Measurements from ENCODE around the gene IP6K1. TPM values are rescaled to one million over a fixed set of nuclear protein-coding genes. Genes with fewer than 3 reads are reported as not detected.
A peak's percentile ranks its signal among the peaks of the same experiment; 100 is the strongest.

IP6K1 gene
- total and polyA plus RNA-seq, 2 donors (not counting 1 experiment from before 2014, with no cell fraction given), result 27.8 to 77.8 TPM

DNA sequence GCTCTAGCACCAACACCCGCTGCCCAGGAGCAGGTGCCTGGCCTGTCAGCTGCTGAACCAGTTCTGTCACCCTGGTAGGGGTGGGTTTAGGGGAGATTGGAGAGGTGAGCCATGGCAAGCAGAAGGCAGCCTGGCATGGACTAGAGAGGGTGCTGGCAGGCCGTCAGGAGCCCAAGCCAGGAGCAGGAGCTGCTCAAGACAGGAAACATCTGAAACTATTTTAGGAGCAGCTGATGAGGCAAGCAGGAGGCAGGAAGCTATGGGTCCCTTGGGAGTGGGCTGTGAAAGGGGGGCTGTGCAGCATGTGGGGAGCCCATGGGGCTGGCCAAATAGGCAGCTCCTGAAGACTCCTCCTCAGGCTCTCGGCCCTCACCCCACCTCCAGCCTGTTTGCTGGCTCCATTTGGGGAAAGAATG is 19.0 kb upstream of the IP6K1 start:
- Histone ChIP-seq H3K9ac (ENCODE audit: low read length) (peak overlapping the region; percentile 98), H3K4me1 (ENCODE audit: control insufficient read depth in 2 of 2, insufficient read depth in 2 of 2, low read length in 2 of 2) (peaks cover 51 to 64% of the 10 kb centered on the region in 2 donors), H3K79me2 (ENCODE audit: control insufficient read depth, insufficient read depth, low read length) (peaks cover 10% of the 10 kb centered on the region), H3K9me3 (ENCODE audit: control extremely low read depth in 1 of 3, control insufficient read depth in 2 of 3, insufficient read depth in 1 of 3, low read length in 2 of 3) (no peaks in the 10 kb centered on the region), H3K36me3 (replicated peaks in 1 of 2; ENCODE audit: control extremely low read depth in 1 of 2, control insufficient read depth in 1 of 2, extremely low read depth in 1 of 2, insufficient read depth in 2 of 2, low read length in 1 of 2) (peaks cover 0 to 30% of the 10 kb centered on the region in 2 experiments), H3K27me3 (replicated peaks in 1 of 4; ENCODE audit: control extremely low read depth in 1 of 4, control insufficient read depth in 3 of 4, insufficient read depth in 4 of 4, low read length in 3 of 4) (no peaks in the 10 kb centered on the region), H2AFZ (ENCODE audit: insufficient read depth, low read depth, low read length, poor library complexity, severe bottlenecking) (peak overlapping the region; percentile 5), H3K4me2 (replicated peaks; ENCODE audit: low read depth, low read length, poor library complexity, severe bottlenecking) (peak overlapping the region; percentile 99), H3K4me3 (ENCODE audit: control extremely low read depth in 1 of 5, extremely low read depth in 1 of 5, insufficient read depth in 1 of 5, low read depth in 2 of 5, low read length in 4 of 5) (peak overlapping the region in 4 of 5 experiments; percentile 93 to 99 (median 96)), H3K27ac (ENCODE audit: low read length in 2 of 2) (peak overlapping the region; percentile 91 to 97), H4K20me1 (ENCODE audit: control insufficient read depth, insufficient read depth, low read length, poor library complexity, severe bottlenecking) (no peaks in the 10 kb centered on the region)
- H3K4me1 Mint-ChIP-seq, result peaks cover 74% of the 10 kb centered on the region
- peaks cover 5% of the 10 kb centered on the region for H3K27me3 Mint-ChIP-seq
- WGBS (ENCODE audit: insufficient coverage), result 0% methylated on average over 1 of the region's 3 CpGs
- ChIA-PET POLR2A (interaction anchor here (0.6 to 5.0 kb wide), 9 partner anchors 8 to 169 kb away, joined by 3 to 99 read pairs (median 8); partner anchors contain the start of genes GMPPB, IP6K1 and UBA7), CTCF (interaction anchor here (0.8 to 15.1 kb wide), 6 partner anchors 10 to 285 kb away, joined by 3 to 547 read pairs (median 4); partner anchors contain the start of gene UBA7)
- DNase-seq (peak; percentile 87), ATAC-seq (ENCODE audit: low read depth) (peak; percentile 42)
- peak overlapping the region; percentile 86 for H3K4me3 Mint-ChIP-seq
- H3K9me3 Mint-ChIP-seq (ENCODE audit: insufficient read depth), result no peaks in the 10 kb centered on the region
- TF ChIP-seq, protein P1, sequence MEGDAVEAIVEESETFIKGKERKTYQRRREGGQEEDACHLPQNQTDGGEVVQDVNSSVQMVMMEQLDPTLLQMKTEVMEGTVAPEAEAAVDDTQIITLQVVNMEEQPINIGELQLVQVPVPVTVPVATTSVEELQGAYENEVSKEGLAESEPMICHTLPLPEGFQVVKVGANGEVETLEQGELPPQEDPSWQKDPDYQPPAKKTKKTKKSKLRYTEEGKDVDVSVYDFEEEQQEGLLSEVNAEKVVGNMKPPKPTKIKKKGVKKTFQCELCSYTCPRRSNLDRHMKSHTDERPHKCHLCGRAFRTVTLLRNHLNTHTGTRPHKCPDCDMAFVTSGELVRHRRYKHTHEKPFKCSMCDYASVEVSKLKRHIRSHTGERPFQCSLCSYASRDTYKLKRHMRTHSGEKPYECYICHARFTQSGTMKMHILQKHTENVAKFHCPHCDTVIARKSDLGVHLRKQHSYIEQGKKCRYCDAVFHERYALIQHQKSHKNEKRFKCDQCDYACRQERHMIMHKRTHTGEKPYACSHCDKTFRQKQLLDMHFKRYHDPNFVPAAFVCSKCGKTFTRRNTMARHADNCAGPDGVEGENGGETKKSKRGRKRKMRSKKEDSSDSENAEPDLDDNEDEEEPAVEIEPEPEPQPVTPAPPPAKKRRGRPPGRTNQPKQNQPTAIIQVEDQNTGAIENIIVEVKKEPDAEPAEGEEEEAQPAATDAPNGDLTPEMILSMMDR (IDR thresholded peaks at IDR 0.05), result no peak
- TF ChIP-seq EZH2 (IDR thresholded peaks at IDR 0.05; ENCODE audit: borderline replicate concordance, insufficient read depth, low read depth, low read length, poor library complexity, severe bottlenecking), result no peak
- H3K27ac Mint-ChIP-seq, result peak overlapping the region; percentile 98
- intact Hi-C loops (cut with micrococcal nuclease), result loop anchor here (1.0 kb wide), 1 partner anchor 8 kb away; the partner anchor contains the start of gene UBA7
